GM21381 (cell line): ENCODE results near the gene CEP120.
"Not testable (repeated sequence)": the region's sequence is repeated elsewhere in the genome, so short reads cannot be mapped to it uniquely, and the experiment has no call there.

ENCODE experiments used
- ATAC-seq: cut with Tn5 transposase; IDR thresholded peaks from one replicate; pipeline ENCODE4 v1.9.1; 2021; ENCODE audit warnings: mild to moderate bottlenecking, moderate library complexity; ENCODE audit not compliant: unreplicated experiment

Gene CEP120

DNA sequence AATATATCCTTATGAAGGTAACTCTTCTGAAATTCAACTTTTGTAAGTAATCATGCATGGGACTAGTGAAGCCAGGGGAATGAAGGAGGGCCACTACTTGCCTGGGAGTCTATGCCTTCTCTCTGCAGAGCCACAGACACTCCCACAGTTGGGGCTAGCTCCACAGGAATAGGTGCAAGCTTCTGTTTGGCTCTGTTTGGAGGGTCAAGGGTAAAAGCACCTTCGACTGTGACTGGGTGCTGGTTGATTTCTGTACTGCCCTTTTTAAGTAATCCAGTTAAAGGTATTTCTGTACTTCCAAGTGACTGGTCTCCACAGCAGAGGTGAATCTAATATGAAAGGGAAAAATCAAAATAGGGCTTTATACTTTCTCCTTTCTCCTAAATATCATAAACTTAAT, 32.2 kb downstream of the CEP120 start:
- no peak for ATAC-seq

- no peak for ATAC-seq
These were observed 33.4 kb downstream of the CEP120 start for GRCh38 chr5:123389794-123390193.

DNA sequence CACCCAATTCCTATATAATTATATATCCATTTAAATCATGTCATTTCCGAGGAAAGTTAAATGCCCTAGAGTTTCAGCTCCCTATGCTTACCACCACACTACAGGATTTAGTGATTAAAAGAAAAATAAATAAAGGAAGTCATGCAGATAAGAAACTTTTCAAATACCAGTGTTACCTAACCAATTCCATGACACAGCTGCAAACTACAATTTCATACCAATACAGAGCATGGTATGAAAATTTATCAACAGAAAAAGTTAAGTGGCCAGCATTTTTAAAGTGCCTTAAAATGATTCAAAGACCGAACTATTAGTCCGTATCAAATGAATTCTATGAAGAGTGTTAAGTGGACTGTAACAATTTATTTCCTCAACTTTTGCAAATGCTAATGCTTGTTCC, 35.9 kb downstream of the CEP120 start:
- no peak for ATAC-seq

- ATAC-seq = no peak
These were observed 41.0 kb downstream of the CEP120 start for GRCh38 chr5:123382252-123382651.

GRCh38 chr5:123371575-123372179, 51.5 kb downstream of the CEP120 start:
- ATAC-seq = no peak

GRCh38 chr5:123369371-123369968, 53.7 kb downstream of the CEP120 start:
- ATAC-seq = no peak

- no peak for ATAC-seq
These were observed 55.5 kb downstream of the CEP120 start for GRCh38 chr5:123367739-123368138.

- no peak for ATAC-seq
These were observed 58.0 kb downstream of the CEP120 start for GRCh38 chr5:123365156-123365555.

DNA sequence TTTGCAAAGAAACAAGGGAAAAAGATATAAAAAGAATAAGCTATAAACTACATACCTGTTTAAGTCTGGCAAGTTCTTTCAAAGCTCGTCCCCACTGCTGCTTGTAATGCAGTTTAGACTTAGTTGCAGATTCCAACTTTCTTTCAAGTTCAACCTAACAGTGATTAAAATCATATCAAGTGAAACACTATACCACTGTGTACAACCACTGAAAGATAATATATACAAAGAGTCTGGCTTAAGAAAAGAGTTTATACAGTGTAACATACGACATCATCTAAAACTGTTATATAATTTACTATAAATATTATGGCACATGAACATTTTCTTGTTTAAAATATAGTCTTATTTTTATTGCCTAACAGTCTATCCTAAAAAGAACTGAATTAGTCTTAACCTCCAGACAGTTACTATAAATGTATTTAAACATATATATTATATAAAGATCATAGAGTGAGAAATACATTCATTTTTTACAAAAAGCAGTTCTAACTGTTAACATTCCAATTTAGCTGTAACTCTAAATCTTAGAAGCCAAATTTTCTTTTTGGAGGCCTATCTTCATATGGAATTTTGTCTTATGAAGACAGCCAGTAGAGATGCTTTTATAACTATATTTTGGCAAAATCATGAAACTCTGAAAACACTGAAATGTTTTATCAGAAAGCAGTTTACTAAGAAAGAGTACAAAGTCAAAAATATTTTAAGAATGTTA, 58.6 kb downstream of the CEP120 start:
- ATAC-seq = no peak

DNA sequence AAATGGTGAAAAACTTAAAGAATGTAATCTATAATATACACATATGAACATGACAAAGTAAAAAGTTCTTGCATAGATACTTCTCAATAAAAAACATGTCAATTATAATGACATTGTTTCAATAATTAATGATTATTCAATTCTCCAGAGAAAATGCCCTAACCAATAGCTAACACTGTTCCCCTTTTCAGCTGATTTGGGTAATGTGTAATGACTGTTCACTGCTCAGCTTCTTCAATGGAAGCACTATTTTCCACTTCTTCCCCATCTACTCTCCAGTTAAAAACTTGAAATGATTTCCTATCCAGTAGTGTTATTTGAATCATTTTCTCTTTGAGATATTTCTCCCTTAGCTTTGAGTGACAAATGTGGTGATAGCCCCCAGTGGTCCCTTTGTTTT, 62.3 kb downstream of the CEP120 start:
- no peak for ATAC-seq

DNA sequence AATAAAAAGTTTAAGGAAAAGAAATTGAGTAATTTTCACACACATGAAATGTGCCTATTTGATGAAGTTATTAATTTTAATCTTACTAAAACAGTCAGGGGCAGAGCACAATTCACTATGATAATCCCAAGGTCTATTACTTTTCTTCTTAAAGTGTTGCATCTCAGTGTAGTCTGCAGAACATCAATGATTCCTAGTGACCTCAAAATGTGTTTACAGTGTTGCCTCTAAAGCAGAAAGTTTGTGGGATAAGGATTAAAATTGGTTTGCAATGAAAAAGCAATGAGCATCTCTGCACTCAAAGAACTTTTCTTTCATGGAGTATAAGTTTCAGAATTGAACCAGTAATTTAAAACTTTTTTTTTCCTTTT, 63.0 kb downstream of the CEP120 start:
- no peak for ATAC-seq

GRCh38 chr5:123359454-123360200, 63.6 kb downstream of the CEP120 start:
- ATAC-seq = no peak

- no peak for ATAC-seq
These were observed 64.5 kb downstream of the CEP120 start for GRCh38 chr5:123358751-123359150.

- no peak for ATAC-seq
These were observed 64.9 kb downstream of the CEP120 start for GRCh38 chr5:123358304-123358703.

- no peak for ATAC-seq
These were observed 71.4 kb downstream of the CEP120 start for GRCh38 chr5:123351820-123352219.

GRCh38 chr5:123351240-123351639, 72.0 kb downstream of the CEP120 start:
- no peak for ATAC-seq

- ATAC-seq = no peak
These were observed 72.5 kb downstream of the CEP120 start for GRCh38 chr5:123350742-123351141.

DNA sequence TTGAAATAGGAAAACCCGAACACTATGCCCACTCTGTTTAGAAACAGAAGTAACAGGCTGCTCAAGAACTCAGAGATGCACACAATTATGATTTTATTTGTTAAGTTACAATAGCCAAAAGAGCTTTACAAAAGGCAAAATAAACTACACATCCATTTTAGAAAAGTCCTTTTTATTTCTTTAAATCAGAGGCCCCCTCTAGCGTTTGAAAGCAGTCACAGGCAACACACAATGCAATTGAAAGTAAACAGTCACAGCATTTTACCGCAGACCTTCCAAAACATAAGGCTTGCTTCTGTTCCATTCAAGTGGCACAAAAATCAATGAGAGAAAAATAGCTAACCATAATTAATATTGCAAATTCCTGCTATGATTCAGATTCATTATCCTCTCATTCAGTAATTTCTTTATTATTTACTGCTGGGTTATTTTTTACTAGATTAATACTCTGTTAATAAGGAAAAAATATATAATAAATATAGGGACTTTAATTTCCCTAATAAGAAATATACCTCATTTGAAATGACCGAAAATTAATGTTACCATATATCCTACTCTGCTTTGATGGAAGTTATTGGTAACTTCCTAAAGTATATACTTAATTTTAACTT, 78.3 kb downstream of the CEP120 start:
- no peak for ATAC-seq

DNA sequence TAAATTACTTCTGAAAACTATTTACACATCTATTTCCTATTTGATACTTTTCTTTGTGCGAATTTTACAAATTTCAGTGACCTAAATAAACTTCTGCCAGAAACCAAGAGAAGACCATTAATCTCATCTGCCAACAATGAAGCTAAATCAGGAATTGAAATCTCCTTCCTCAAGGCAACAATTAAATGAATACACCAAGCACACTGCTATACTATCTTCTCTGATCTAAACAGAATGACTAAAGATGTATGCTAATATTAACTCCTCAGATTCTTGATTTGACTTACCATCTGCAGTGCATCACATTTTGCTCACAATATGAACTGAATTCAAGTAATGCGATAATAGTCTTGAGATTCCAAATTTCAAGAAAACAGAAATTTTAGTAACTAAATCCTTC, 82.3 kb downstream of the CEP120 start:
- ATAC-seq = no peak

DNA sequence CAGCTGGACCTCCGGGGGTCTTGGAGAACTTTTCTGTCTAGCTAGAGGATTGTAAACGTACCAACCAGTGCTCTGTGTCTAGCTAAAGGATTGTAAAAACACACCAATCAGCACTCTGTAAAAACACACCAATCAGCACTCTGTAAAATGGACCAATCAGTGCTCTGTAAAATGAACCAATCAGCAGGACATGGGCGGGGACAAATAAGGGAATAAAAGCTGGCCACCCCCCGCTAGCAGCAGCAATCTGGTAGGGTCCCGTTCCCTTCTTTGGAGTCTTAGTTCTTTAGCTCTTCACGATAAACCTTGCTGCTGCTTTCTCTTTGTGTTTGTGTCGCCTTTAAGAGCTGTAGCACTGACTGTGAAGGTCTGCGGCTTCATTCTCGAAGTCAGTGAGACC, 114.8 kb downstream of the CEP120 start:
- not testable (repeated sequence) for ATAC-seq

DNA sequence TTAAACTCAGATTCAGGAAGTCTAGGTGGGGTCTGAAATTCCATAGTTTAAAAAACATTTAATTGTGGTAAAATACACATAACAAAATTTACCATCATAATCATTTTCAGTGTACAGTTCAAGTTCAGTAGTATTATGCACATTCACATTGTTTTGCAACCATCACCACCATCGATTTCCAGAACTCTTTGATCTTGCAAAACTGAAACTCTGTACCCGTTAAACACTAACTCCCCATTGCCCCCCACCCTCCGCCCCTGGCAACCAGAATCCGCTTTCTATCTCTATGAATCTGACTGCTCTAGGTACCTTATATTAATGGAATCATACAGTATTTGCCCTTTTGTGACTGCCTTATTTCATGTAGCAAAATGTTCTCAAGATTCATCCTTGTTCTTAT, 117.5 kb downstream of the CEP120 start:
- no peak for ATAC-seq
